Ovary (tissue), 3 donors: Measurements from ENCODE around the gene ASIC2.

Source experiments
- CTCF ChIP-seq, 3 donors: fragments of 450-650 bp in 2 of 3; fragments of 200-600 bp in 1 of 3; IDR thresholded peaks; one replicate each; pipeline versions ENCODE4 v1.5.1 to v1.8.0; 2016 to 2022; ENCODE audit warnings: antibody characterized with exemption in 3 of 3, mild to moderate bottlenecking in 1 of 3
- EP300 ChIP-seq: sonication (generic); formaldehyde crosslinking; IDR thresholded peaks from one replicate; pipeline ENCODE4 v1.6.1; 2017; ENCODE audit warnings: antibody characterized with exemption
- POLR2A ChIP-seq: fragments of 450-650 bp; IDR thresholded peaks from one replicate; pipeline ENCODE4 v1.6.1; 2017; ENCODE audit warnings: antibody characterized with exemption, mild to moderate bottlenecking, moderate library complexity
- donor health status: DM: no; HTN: no; CAD: no.

GRCh38 chr17:33228548-33228947 lies 64.5 kb downstream of the ASIC2 start:
- TF ChIP-seq POLR2A (no peak), CTCF (IDR thresholded peaks at IDR 0.05) (no peak), EP300 (no peak)
